ENCODE data around the gene KIF26A.

GRCh38 chr14:104138098-104138717 lies at the start of gene KIF26A:
- TF ChIP-seq CTCF (IDR thresholded peaks at IDR 0.05) (no peak), POLR2A (IDR thresholded peaks at IDR 0.05) (no peak)
